Right cardiac atrium (tissue), 5 donors: Measurements from ENCODE around the gene KRT28. TPM values are rescaled to one million over a fixed set of nuclear protein-coding genes. Genes with fewer than 3 reads are reported as not detected.
A peak's percentile ranks its signal among the peaks of the same experiment; 100 is the strongest.
"Not testable (repeated sequence)": the region's sequence is repeated elsewhere in the genome, so short reads cannot be mapped to it uniquely, and the experiment has no call there.

Experiments
- ATAC-seq, 2 donors: fragments of 200-7000 bp; cut with Tn5 transposase; one replicate each; pipeline versions ENCODE4 v1.8.0 to v1.9.1; 2020; ENCODE audit warnings: moderate library complexity in 2 of 2, mild to moderate bottlenecking in 1 of 2
- DNase-seq, 3 donors: peaks; one replicate each; pipeline ENCODE4 v3.0.0-alpha.2; 2020
- H3K27ac ChIP-seq: one replicate; pipeline ENCODE4 v1.5.1; 2013; ENCODE audit warnings: mild to moderate bottlenecking, low read length, control low read depth, moderate library complexity
- H3K27me3 ChIP-seq: one replicate; pipeline ENCODE4 v1.6.1; 2013; ENCODE audit not compliant: control insufficient read depth, insufficient read depth
- H3K4me1 ChIP-seq: one replicate; pipeline ENCODE4 v1.6.1; 2013; ENCODE audit warnings: low read length; ENCODE audit not compliant: control insufficient read depth, insufficient read depth
- H3K4me3 ChIP-seq: one replicate; pipeline ENCODE4 v1.5.1; 2013; ENCODE audit warnings: low read length, control low read depth
- H3K9me3 ChIP-seq: one replicate; pipeline ENCODE4 v1.6.1; 2013; ENCODE audit warnings: low read length; ENCODE audit not compliant: control insufficient read depth
- WGBS: extraction: QIAGEN DNeasy Blood & Tissue Kit; methylation state at CpG from one replicate; pipeline ENCODE4 v1.1.7; 2013; 5-methylcytosine and 5-hydroxymethylcytosine counted together
- intact Hi-C, 4 donors: fragments of 100-400 bp; cut with DNase I; formaldehyde crosslinking; loops; one replicate each; pipeline versions ENCODE4 v1.11.0 to v1.14.0; 2022 to 2023
- polyA plus RNA-seq: library from polyadenylated mRNA; stranded (reverse); fragments of 200-250 nt; gene quantifications from one replicate; pipeline ENCODE4 v1.2.3, GENCODE V29; 2013
- total RNA-seq, 4 donors: library from RNA; stranded (reverse); fragmentation: NEBNext Ultra II Directional; extraction: Animal tissue kit (Norgen Biotek cat#: 25700); gene quantifications; one replicate each; pipeline ENCODE4 v1.2.1, GENCODE V29; 2021
- donor health status: healthy with polysubstance abuse.
- donor health status: DM: no; HTN: yes; CAD: no.
- donor health status: DM: no; HTN: no; CAD: no.
- donor health status: DM: no; HTN: yes; CAD: no; lungs with severe emphysema.
- donor health status: DM: yes; HTN: yes; CAD: no.

KRT28 gene
- total and polyA plus RNA-seq, 5 donors, result not detected

DNA sequence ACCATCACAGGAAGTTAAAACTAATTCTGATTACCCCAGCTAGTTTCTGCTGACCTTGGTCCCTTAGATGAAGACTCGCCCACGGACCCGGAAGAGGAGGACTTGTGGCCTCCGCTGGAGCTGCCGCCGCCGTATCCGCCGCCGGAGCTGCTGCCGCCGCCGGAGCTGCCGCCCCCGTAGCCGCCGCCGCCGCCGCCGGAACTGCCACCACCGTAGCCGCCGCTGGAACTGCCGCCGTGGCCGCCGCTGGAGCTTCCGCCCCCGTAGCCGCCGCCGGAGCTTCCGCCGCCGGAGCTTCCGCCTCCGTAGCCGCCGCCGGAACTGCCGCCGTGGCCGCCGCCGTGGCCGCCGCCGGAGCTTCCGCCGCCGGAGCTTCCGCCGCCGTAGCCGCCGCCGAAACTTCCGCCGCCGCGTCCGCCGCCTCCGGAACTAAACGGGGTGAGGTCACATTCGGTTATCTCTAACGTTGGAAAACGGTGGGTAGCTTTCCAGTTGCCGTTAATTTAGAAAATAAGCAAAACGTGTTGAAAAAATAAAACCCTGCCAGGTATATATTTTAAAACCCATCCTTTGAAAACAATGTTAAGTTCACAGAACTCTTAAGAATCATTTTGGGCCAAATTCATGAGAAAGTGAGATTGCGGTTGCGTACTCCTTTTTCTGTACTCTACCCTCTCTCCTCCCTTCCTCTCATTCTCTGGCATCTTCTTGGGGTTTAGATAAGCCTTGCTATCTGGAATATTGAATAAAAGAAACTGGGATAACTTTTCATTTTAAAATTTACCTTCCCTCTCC lies 19.2 kb upstream of the KRT28 start:
- peaks cover 5% of the 10 kb centered on the region for H3K4me1 ChIP-seq
- peak overlapping the region; percentile 94 for H3K4me3 ChIP-seq
- intact Hi-C loops, result no loop called here
- DNase-seq, result peak; percentile 83 to 93 (median 91)
- peak; percentile 94 to 95 for ATAC-seq
- H3K27ac ChIP-seq, result peak overlapping the region; percentile 99
- no peaks in the 10 kb centered on the region for H3K27me3 ChIP-seq
- H3K9me3 ChIP-seq, result no peaks in the 10 kb centered on the region
- 1% methylated on average over 73 of the region's 73 CpGs for WGBS

DNA sequence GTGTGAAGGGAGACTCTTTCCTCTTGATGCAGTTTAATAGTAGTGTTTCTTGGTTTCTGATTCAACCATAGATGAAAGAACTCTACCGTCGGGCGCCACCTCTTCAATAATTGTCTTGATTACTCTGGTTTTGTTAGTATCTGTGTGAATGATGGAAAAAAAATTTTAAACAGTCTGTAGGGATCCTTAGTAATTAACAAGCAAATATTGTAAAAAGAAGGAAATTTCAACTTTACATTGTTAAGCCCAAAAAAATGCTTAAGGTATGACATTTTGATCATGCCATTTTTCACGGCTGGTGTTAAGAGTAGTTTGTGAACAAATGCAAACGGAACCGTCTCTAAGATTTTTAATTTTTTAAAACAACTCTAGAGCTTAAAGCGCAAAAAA lies 18.6 kb upstream of the KRT28 start:
- peaks cover 5% of the 10 kb centered on the region for H3K4me1 ChIP-seq
- H3K9me3 ChIP-seq, result no peaks in the 10 kb centered on the region
- H3K27ac ChIP-seq, result no peak overlapping the region
- WGBS, result 15% methylated on average over 7 of the region's 7 CpGs
- DNase-seq (no peak), ATAC-seq (no peak)
- H3K4me3 ChIP-seq, result peak overlapping the region; percentile 94
- no peaks in the 10 kb centered on the region for H3K27me3 ChIP-seq
- intact Hi-C loops, result no loop called here

DNA sequence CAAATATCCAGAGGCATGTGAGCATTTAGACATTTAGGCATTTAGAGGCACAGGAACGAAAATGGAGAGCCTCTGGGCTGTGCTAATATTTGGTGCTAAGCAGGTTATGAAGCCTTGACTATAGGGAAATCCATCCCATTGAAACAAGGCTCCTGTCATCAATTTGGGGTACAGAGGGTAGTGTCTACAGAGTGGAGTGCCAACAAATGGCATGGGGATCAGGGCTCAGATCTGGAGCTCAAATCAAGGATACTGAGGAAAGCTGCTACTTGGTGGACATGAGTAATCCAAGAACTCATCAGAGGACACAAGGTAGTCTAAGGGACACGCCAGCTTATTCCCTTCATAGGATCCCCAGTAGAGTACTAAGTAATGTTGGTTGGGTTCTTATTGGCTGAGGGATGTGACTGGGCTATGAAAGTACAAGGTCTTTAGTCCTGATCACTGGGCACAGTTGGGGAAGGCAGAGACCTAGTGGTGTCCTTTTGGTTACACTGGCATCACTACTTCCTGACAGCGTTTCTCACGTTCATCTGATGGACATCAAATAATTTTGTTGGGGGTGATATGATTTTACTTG lies 17.4 kb upstream of the KRT28 start:
- ATAC-seq (no peak), DNase-seq (no peak)
- no peak overlapping the region for H3K27ac ChIP-seq
- intact Hi-C loops, result no loop called here
- H3K4me1 ChIP-seq, result peaks cover 4% of the 10 kb centered on the region
- WGBS, result 96% methylated on average over 4 of the region's 4 CpGs
- H3K27me3 ChIP-seq, result no peaks in the 10 kb centered on the region
- H3K4me3 ChIP-seq, result no peak overlapping the region
- H3K9me3 ChIP-seq, result no peaks in the 10 kb centered on the region

DNA sequence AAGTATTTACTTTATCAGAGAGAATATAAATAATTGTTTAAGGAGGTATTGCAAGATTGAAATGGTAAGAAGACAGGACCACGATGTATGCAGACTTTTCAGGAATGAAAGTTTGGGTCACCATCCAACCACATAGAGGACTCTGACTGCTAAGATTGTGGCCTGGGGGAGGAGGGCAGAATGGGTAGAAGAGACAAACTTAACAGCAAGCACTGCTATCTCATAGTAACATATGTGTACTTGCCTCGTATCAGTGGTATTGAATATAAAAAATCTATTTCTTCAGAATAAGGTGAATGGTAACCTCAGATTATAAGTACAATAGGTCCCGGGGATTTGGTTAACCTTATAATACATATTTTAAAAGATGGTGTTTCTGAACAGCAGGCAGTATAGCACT lies 16.8 kb upstream of the KRT28 start:
- 93% methylated on average over 3 of the region's 3 CpGs for WGBS
- ATAC-seq (no peak), DNase-seq (no peak)
- Histone ChIP-seq H3K27me3 (no peaks in the 10 kb centered on the region), H3K4me1 (peaks cover 4% of the 10 kb centered on the region), H3K9me3 (no peaks in the 10 kb centered on the region), H3K27ac (no peak overlapping the region), H3K4me3 (no peak overlapping the region)
- intact Hi-C loops, result no loop called here

DNA sequence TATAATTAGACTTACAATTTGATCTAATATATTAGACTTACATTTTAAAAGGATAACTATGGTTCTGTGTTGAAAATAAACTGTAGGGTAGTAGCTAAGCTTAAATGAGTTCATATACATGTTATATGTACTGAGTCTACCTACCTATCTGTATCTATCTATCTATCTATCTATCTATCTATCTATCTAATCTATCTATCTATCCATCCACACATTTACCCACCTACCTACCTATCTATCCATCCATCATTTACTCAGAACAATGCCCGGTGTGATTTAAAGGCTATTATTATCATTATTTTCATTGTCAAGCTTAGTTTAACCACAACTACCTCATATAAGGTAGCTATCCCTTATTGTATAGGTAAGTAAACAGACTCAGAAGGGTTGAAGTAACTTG lies 15.6 kb upstream of the KRT28 start:
- no peak overlapping the region for H3K27ac ChIP-seq
- H3K9me3 ChIP-seq, result no peaks in the 10 kb centered on the region
- peaks cover 4% of the 10 kb centered on the region for H3K4me1 ChIP-seq
- H3K4me3 ChIP-seq, result no peak overlapping the region
- intact Hi-C loops, result no loop called here
- WGBS, result 93% methylated on average over 1 of the region's 1 CpG
- ATAC-seq (no peak), DNase-seq (no peak)
- H3K27me3 ChIP-seq, result no peaks in the 10 kb centered on the region

DNA sequence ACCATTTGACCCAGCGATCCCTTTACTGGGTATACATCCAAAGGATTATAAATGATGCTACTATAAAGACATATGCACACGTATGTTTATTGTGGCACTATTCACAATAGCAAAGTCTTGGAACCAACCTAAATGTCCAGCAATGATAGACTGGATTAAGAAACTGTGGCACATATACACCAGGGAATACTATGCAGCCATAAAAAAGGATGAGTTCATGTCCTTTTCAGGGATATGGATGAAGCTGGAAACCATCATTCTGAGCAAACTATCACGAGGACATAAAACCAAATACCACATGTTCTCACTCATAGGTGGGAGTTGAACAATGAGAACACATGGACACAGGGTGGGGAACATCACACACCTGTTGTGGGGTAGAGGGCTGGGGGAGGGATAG lies 14.9 kb upstream of the KRT28 start:
- WGBS, result 87% methylated on average over 3 of the region's 3 CpGs
- H3K27ac ChIP-seq, H3K4me3 ChIP-seq, H3K4me1 ChIP-seq, intact Hi-C loops, H3K9me3 ChIP-seq, DNase-seq, ATAC-seq, H3K27me3 ChIP-seq: not testable (repeated sequence)

DNA sequence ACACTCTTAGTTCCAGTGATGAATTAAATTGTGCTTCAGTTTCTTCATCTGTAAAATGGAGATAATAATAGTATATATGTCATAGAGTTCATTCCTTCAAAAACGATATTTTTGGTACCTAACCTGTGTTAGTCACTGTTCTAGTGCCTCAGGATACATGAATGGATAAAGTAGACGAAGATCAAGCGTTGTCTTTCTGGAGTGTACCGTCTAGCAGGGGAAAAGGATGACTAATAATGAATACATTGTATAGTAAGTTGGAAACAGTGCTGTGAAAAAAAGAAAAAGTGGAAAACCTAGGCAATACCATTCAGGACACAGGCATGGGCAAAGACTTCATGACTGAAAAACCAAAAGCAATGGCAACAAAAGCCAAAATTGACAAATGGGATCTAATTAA lies 14.0 kb upstream of the KRT28 start:
- no peak overlapping the region for H3K4me3 ChIP-seq

DNA sequence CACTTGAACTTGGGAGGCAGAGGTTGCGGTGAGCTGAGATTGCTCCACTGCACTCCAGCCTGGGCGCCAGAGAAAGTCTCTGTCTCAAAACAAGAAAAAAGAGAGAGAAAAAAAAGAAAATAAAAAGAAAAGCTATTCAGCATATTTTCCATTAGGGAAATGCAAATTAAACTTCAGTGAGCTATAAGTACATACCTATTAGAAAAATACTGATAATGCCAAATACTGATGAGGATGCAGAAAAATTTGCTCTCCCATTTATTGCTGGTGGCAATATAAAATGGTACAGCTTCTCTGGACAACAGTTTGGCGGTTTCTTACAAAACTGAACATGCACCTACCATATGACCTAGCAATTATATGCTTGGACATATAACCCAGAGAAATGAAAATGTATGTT lies 12.9 kb upstream of the KRT28 start:
- no peak for ATAC-seq
- intact Hi-C loops, result no loop called here
- WGBS, result 84% methylated on average over 3 of the region's 3 CpGs
- H3K9me3 ChIP-seq, result no peaks in the 10 kb centered on the region
- DNase-seq, result no peak
- no peak overlapping the region for H3K27ac ChIP-seq
- H3K4me1 ChIP-seq, result peaks cover 4% of the 10 kb centered on the region
- H3K27me3 ChIP-seq, result no peaks in the 10 kb centered on the region
- H3K4me3 ChIP-seq, result no peak overlapping the region

More for the DNA sequence above, 14.0 kb upstream of the KRT28 start:
- DNase-seq (no peak), ATAC-seq (no peak)
- Histone ChIP-seq H3K27ac (no peak overlapping the region), H3K27me3 (no peaks in the 10 kb centered on the region), H3K9me3 (no peaks in the 10 kb centered on the region), H3K4me1 (peaks cover 4% of the 10 kb centered on the region)
- intact Hi-C loops, result no loop called here
- 71% methylated on average over 4 of the region's 4 CpGs for WGBS

DNA sequence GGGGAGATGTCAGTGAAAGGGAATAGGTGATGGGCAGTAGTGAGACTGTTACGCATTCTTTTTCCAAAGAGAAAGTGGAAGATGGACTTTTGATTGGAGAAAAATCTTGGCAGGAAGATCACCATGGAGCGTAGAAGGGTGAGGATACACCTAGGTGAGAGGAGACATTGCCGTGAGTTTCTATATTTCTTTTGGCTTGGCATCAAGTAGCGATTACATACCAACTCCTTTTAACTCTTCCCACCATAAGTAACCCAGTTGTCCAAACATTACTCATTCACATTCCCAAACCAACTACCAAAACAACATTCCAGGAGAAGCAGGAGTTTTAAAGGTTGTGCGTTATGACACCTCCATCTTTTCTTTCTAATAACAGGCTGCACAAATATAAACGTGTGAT lies 10.7 kb upstream of the KRT28 start:
- no peaks in the 10 kb centered on the region for H3K9me3 ChIP-seq
- peaks cover 1% of the 10 kb centered on the region for H3K4me1 ChIP-seq
- ATAC-seq (no peak), DNase-seq (no peak)
- H3K27ac ChIP-seq, result no peak overlapping the region
- 63% methylated on average over 6 of the region's 6 CpGs for WGBS
- H3K4me3 ChIP-seq, result no peak overlapping the region
- H3K27me3 ChIP-seq, result no peaks in the 10 kb centered on the region
- intact Hi-C loops, result no loop called here

DNA sequence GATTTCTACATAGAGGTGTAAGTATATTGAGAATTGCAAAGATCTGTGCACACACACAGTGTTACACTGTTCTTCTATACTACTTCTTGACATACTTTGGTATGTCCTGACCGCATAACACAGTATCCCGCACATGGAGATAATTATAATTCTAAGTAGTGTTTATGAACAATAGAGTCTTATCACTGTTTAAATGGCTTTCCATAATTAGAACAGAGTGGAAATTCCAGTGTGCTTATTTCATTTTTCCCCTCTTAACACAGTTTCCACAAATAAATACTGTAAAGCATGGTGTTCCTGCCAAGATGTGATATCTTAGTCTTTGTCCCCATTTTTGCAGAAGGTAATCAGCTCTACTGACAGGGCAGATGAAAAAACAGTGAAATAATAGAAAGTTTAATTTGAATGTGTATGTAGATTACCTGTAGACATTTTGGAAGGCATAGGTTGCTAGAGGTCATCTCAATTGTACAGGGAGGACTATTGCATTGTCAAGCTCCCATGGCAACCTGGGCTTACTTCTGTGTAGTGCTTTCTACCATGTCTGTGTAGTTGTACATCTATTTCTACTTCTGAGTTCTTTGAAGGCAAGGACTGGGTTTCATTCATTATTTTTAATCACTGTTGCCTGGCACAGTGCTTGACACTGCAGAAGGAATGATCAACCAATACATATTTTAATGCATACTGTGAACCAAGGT lies 10.1 kb upstream of the KRT28 start:
- Histone ChIP-seq H3K4me1 (peaks cover 1% of the 10 kb centered on the region), H3K27me3 (no peaks in the 10 kb centered on the region), H3K4me3 (no peak overlapping the region), H3K27ac (no peak overlapping the region), H3K9me3 (no peaks in the 10 kb centered on the region)
- intact Hi-C loops, result loop anchor here in 3 of 4 donors (5.0 to 10.0 kb wide), 2 partner anchors 852 to 855 kb away; no protein-coding TSS in a partner anchor
- ATAC-seq, result peak; percentile 28 to 33
- no peak for DNase-seq
- 17% methylated on average over 2 of the region's 2 CpGs for WGBS

DNA sequence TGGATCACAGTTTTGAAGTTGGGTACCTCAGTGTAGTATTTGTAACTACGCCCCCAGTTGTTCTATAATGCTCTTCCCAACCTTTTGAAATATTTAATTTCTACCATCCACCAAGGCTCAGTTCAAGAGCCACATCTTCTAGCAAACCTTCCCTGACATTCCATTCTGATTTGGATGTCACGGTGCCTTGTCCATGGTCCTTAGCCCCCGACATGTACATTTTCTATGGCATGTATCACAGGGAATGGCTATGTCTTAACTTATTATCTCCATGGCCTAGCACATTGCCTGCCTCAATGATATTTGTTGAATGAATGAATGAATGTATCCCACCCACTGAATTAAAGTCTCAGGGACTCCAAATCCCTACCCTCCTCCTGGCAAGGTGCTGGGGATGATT lies 6.4 kb upstream of the KRT28 start:
- ATAC-seq, result no peak
- H3K4me1 ChIP-seq, result peaks cover 1% of the 10 kb centered on the region
- no peaks in the 10 kb centered on the region for H3K27me3 ChIP-seq
- no peak for DNase-seq
- intact Hi-C loops, result loop anchor here in 3 of 4 donors (5.0 to 10.0 kb wide), 2 partner anchors 856 to 859 kb away; no protein-coding TSS in a partner anchor
- WGBS, result 71% methylated on average over 3 of the region's 3 CpGs
- H3K4me3 ChIP-seq, result no peak overlapping the region
- no peak overlapping the region for H3K27ac ChIP-seq
- no peaks in the 10 kb centered on the region for H3K9me3 ChIP-seq
